Measurements from ENCODE around the gene CLASP1. TPM values are rescaled to one million over a fixed set of nuclear protein-coding genes. Genes with fewer than 3 reads are reported as not detected.
"Not testable (repeated sequence)": the region's sequence is repeated elsewhere in the genome, so short reads cannot be mapped to it uniquely, and the experiment has no call there.

CLASP1 gene
- total RNA-seq, 4 donors from 2014 or later: 43.0 to 53.9 (median 51.3) TPM

GRCh38 chr2:121376535-121377250 lies 272.6 kb downstream of the CLASP1 start:
- Histone ChIP-seq H3K36me3 (peaks cover 0 to 26% (median 11%) of the 10 kb centered on the region in 4 donors), H3K27ac (no peak overlapping the region), H3K4me1 (peaks cover 0 to 13% (median 4%) of the 10 kb centered on the region in 4 donors), H3K4me3 (no peak overlapping the region), H3K27me3 (no peaks in the 10 kb centered on the region), H3K9me3 (no peaks in the 10 kb centered on the region)
- intact Hi-C loops (cut with DNase I; ENCODE audit: low total_unique reads) (no loop called here), in situ Hi-C loops (cut with MboI; ENCODE audit: low pct_ligation_motif_present in 1 of 4, low pct_unique_long_range_greater_than_20kb in 1 of 4, low sequenced_read_pairs in 3 of 4) (loop anchor here in 1 of 4 donors (25.0 kb wide), 1 partner anchor 336 kb away; no protein-coding TSS in a partner anchor)
- TF ChIP-seq POLR2AphosphoS5 (IDR thresholded peaks at IDR 0.05): no peak
- TF ChIP-seq EP300 (IDR thresholded peaks at IDR 0.05; ENCODE audit: low read depth): no peak
- TF ChIP-seq POLR2A (IDR thresholded peaks at IDR 0.05): no peak
- TF ChIP-seq, protein P1, sequence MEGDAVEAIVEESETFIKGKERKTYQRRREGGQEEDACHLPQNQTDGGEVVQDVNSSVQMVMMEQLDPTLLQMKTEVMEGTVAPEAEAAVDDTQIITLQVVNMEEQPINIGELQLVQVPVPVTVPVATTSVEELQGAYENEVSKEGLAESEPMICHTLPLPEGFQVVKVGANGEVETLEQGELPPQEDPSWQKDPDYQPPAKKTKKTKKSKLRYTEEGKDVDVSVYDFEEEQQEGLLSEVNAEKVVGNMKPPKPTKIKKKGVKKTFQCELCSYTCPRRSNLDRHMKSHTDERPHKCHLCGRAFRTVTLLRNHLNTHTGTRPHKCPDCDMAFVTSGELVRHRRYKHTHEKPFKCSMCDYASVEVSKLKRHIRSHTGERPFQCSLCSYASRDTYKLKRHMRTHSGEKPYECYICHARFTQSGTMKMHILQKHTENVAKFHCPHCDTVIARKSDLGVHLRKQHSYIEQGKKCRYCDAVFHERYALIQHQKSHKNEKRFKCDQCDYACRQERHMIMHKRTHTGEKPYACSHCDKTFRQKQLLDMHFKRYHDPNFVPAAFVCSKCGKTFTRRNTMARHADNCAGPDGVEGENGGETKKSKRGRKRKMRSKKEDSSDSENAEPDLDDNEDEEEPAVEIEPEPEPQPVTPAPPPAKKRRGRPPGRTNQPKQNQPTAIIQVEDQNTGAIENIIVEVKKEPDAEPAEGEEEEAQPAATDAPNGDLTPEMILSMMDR (IDR thresholded peaks at IDR 0.05): no peak
- WGBS, 2 donors (ENCODE audit: low coverage in 1 of 2): 58 to 95% methylated on average over 1 to 5 of the region's 5 CpGs
- no peak for DNase-seq

DNA sequence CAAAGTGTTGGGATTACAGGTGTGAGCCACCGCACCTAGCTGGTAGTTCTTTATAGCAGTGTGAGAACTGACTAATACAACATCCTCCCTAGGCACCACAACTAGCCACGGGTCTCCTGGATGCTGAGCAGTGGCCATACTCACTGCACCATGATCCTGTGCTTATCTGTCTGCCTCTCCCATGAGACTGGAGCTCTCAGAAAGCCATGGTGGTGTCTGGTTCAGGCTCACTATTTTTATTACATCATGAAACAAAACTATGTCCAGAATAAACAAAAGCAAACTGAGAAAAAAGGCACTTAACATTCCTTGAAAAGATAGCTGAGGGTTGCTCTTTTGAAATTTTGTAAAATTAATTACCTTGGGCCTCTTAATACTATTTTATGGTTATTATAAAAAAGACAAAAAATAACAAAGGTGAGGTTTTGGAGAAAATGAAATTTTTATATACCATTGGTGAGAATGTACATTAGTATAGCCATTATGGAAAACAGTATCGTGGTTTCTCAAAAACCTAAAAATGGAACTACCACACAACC lies 273.6 kb downstream of the CLASP1 start:
- DNase-seq: no peak
- no peak overlapping the region for H3K4me3 ChIP-seq
- no peaks in the 10 kb centered on the region for H3K27me3 ChIP-seq
- TF ChIP-seq POLR2A (IDR thresholded peaks at IDR 0.05) (no peak), EP300 (IDR thresholded peaks at IDR 0.05; ENCODE audit: low read depth) (no peak), POLR2AphosphoS5 (IDR thresholded peaks at IDR 0.05) (no peak)
- TF ChIP-seq, protein P1 (IDR thresholded peaks at IDR 0.05): no peak
- peaks cover 0 to 26% (median 6%) of the 10 kb centered on the region in 4 donors for H3K36me3 ChIP-seq
- H3K4me1 ChIP-seq: peaks cover 0 to 13% (median 4%) of the 10 kb centered on the region in 4 donors
- intact Hi-C loops (cut with DNase I; ENCODE audit: low total_unique reads) (no loop called here), in situ Hi-C loops (cut with MboI; ENCODE audit: low pct_ligation_motif_present in 1 of 4, low pct_unique_long_range_greater_than_20kb in 1 of 4, low sequenced_read_pairs in 3 of 4) (loop anchor here in 1 of 4 donors (25.0 kb wide), 1 partner anchor 337 kb away; no protein-coding TSS in a partner anchor)
- 85 to 92% methylated on average over 2 to 3 of the region's 3 CpGs for WGBS, 2 donors (ENCODE audit: low coverage in 1 of 2)
- no peaks in the 10 kb centered on the region for H3K9me3 ChIP-seq
- H3K27ac ChIP-seq: peak overlapping the region in 1 of 4 donors; percentile 61

GRCh38 chr2:121374412-121375075 lies 274.7 kb downstream of the CLASP1 start:
- in situ Hi-C loops (cut with MboI; ENCODE audit: low pct_ligation_motif_present in 1 of 4, low pct_unique_long_range_greater_than_20kb in 1 of 4, low sequenced_read_pairs in 3 of 4): loop anchor here in 3 of 4 donors (25.0 kb wide), 3 partner anchors 287 to 687 kb away; no protein-coding TSS in a partner anchor
- H3K4me1 ChIP-seq: peaks cover 0 to 13% (median 4%) of the 10 kb centered on the region in 4 donors
- H3K27me3 ChIP-seq; intact Hi-C loops (cut with DNase I; ENCODE audit: low total_unique reads); H3K9me3 ChIP-seq; H3K4me3 ChIP-seq; DNase-seq: not testable (repeated sequence)
- WGBS, 2 donors (ENCODE audit: low coverage in 1 of 2): 63 to 74% methylated on average over 1 to 5 of the region's 5 CpGs
- H3K27ac ChIP-seq: peak overlapping the region; percentile 25 to 61 (median 58)
- TF ChIP-seq, protein P1 (IDR thresholded peaks at IDR 0.05): peak in 2 of 5 experiments; percentile 27 to 41
- H3K36me3 ChIP-seq: peaks cover 0 to 26% (median 5%) of the 10 kb centered on the region in 4 donors
